ENCODE data around the gene SYNE1. TPM values are rescaled to one million over a fixed set of nuclear protein-coding genes. Genes with fewer than 3 reads are reported as not detected.

The SYNE1 gene
- total RNA-seq, 1 experiment from 2014 or later = 6.5 TPM

DNA sequence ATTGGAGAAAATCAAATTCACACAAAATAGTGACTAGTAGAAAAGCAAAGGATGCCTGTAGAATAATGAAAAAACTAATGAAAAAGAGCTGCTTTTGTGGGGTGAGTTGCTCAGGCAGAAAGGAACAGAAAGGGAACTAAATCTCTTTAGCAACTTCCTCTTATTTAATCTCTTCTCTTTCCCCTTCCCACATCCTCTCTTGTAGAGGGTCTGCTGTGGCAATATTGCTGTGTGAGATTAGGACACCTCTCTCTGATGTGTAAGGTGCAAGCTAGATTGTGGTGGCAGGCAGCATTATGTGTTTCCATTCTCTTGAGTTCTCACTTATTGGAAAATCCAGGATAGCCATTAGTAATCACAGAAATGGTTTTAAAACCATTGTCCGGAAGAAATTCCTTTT, 49.7 kb downstream of the SYNE1 start:
- Mint-ChIP-seq H3K4me1 (no peaks in the 10 kb centered on the region), H3K27ac (no peak overlapping the region), H3K36me3 (no peaks in the 10 kb centered on the region), H3K4me3 (no peak overlapping the region), H3K9me3 (no peaks in the 10 kb centered on the region), H3K27me3 (ENCODE audit: low read depth) (no peaks in the 10 kb centered on the region)
- ATAC-seq (no peak), DNase-seq (ENCODE audit: low spot score) (no peak)
- CTCF ChIA-PET = interaction anchor here (1.0 kb wide), 2 partner anchors 8 to 56 kb away, joined by 3 read pairs; no protein-coding TSS in a partner anchor
- POLR2A ChIA-PET = no interaction called here
- TF ChIP-seq SMAD3 (CRISPR knock-in tag; IDR thresholded peaks at IDR 0.05; ENCODE audit: borderline replicate concordance) (no peak), OVOL2 (CRISPR knock-in tag; IDR thresholded peaks at IDR 0.05; ENCODE audit: borderline replicate concordance) (no peak), CDX4 (CRISPR knock-in tag; IDR thresholded peaks at IDR 0.05; ENCODE audit: borderline replicate concordance) (no peak), ZNF263 (CRISPR knock-in tag; IDR thresholded peaks at IDR 0.05; ENCODE audit: low read depth) (no peak), MAX (CRISPR knock-in tag; IDR thresholded peaks at IDR 0.05) (no peak)
- TF ChIP-seq, protein P1, sequence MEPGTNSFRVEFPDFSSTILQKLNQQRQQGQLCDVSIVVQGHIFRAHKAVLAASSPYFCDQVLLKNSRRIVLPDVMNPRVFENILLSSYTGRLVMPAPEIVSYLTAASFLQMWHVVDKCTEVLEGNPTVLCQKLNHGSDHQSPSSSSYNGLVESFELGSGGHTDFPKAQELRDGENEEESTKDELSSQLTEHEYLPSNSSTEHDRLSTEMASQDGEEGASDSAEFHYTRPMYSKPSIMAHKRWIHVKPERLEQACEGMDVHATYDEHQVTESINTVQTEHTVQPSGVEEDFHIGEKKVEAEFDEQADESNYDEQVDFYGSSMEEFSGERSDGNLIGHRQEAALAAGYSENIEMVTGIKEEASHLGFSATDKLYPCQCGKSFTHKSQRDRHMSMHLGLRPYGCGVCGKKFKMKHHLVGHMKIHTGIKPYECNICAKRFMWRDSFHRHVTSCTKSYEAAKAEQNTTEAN (CRISPR knock-in tag; IDR thresholded peaks at IDR 0.05) = no peak
- TF ChIP-seq, protein P2, sequence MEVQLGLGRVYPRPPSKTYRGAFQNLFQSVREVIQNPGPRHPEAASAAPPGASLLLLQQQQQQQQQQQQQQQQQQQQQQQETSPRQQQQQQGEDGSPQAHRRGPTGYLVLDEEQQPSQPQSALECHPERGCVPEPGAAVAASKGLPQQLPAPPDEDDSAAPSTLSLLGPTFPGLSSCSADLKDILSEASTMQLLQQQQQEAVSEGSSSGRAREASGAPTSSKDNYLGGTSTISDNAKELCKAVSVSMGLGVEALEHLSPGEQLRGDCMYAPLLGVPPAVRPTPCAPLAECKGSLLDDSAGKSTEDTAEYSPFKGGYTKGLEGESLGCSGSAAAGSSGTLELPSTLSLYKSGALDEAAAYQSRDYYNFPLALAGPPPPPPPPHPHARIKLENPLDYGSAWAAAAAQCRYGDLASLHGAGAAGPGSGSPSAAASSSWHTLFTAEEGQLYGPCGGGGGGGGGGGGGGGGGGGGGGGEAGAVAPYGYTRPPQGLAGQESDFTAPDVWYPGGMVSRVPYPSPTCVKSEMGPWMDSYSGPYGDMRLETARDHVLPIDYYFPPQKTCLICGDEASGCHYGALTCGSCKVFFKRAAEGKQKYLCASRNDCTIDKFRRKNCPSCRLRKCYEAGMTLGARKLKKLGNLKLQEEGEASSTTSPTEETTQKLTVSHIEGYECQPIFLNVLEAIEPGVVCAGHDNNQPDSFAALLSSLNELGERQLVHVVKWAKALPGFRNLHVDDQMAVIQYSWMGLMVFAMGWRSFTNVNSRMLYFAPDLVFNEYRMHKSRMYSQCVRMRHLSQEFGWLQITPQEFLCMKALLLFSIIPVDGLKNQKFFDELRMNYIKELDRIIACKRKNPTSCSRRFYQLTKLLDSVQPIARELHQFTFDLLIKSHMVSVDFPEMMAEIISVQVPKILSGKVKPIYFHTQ (CRISPR knock-in tag; IDR thresholded peaks at IDR 0.05) = no peak

DNA sequence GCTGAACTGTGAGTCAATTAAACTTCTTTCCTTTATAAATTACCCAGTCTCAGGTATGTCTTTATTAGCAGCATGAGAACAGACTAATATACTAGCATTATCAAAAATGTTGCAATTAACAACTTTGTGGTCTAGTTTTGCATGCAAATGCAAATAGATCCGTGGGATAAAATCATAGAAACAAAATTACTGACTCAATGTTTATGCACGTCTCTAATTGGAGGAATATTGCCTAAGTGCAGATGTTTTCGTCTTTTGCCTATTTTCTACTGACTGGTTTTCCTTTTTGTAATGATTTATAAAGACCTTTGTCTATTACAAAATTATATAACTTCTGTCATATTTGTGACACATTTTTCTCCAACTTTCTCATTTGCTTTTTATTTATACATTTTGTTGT, 51.9 kb downstream of the SYNE1 start:
- no peaks in the 10 kb centered on the region for H3K27me3 Mint-ChIP-seq (ENCODE audit: low read depth)
- no peak overlapping the region for H3K27ac Mint-ChIP-seq
- no peaks in the 10 kb centered on the region for H3K4me1 Mint-ChIP-seq
- no peaks in the 10 kb centered on the region for H3K36me3 Mint-ChIP-seq
- DNase-seq (ENCODE audit: low spot score) (no peak), ATAC-seq (no peak)
- no peaks in the 10 kb centered on the region for H3K9me3 Mint-ChIP-seq
- H3K4me3 Mint-ChIP-seq = no peak overlapping the region
- ChIA-PET CTCF (no interaction called here), POLR2A (no interaction called here)
- TF ChIP-seq GABPB1 (CRISPR knock-in tag; IDR thresholded peaks at IDR 0.05) (no peak), ZSCAN18 (CRISPR knock-in tag; IDR thresholded peaks at IDR 0.05) (no peak), CREM (CRISPR knock-in tag; IDR thresholded peaks at IDR 0.05) (no peak), E2F1 (CRISPR knock-in tag; IDR thresholded peaks at IDR 0.05) (no peak), ATF1 (CRISPR knock-in tag; IDR thresholded peaks at IDR 0.05) (no peak), ZNF532 (CRISPR knock-in tag; IDR thresholded peaks at IDR 0.05; ENCODE audit: borderline replicate concordance) (no peak), ELF4 (CRISPR knock-in tag; IDR thresholded peaks at IDR 0.05; ENCODE audit: low read depth) (no peak), CREB1 (CRISPR knock-in tag; IDR thresholded peaks at IDR 0.05) (no peak), SMAD4 (CRISPR knock-in tag; IDR thresholded peaks at IDR 0.05) (no peak), FOXJ3 (CRISPR knock-in tag; IDR thresholded peaks at IDR 0.05; ENCODE audit: borderline replicate concordance) (no peak), TP53 (CRISPR knock-in tag; IDR thresholded peaks at IDR 0.05) (no peak), SMAD3 (CRISPR knock-in tag; IDR thresholded peaks at IDR 0.05; ENCODE audit: borderline replicate concordance) (no peak)
- TF ChIP-seq, protein P3, sequence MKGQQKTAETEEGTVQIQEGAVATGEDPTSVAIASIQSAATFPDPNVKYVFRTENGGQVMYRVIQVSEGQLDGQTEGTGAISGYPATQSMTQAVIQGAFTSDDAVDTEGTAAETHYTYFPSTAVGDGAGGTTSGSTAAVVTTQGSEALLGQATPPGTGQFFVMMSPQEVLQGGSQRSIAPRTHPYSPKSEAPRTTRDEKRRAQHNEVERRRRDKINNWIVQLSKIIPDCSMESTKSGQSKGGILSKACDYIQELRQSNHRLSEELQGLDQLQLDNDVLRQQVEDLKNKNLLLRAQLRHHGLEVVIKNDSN (CRISPR knock-in tag; IDR thresholded peaks at IDR 0.05) = no peak
- TF ChIP-seq, protein P4, sequence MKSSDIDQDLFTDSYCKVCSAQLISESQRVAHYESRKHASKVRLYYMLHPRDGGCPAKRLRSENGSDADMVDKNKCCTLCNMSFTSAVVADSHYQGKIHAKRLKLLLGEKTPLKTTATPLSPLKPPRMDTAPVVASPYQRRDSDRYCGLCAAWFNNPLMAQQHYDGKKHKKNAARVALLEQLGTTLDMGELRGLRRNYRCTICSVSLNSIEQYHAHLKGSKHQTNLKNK (CRISPR knock-in tag; IDR thresholded peaks at IDR 0.05) = no peak

All from WTC11 (cell line).